Measurements from ENCODE around the gene GNG2.

GRCh38 chr14:51823706-51824105, 36.7 kb upstream of the GNG2 start:
- TF ChIP-seq CTCF (IDR thresholded peaks at IDR 0.05; ENCODE audit: poor library complexity): no peak
- TF ChIP-seq EZH2phosphoT487 (IDR thresholded peaks at IDR 0.05; ENCODE audit: low read depth, severe bottlenecking, unreplicated experiment): no peak
- no peak for TF ChIP-seq EZH2 (IDR thresholded peaks at IDR 0.05; ENCODE audit: borderline replicate concordance)

All from hepatocyte (in vitro differentiated cells).